ENCODE results near the gene SLC22A1.
"Not testable (repeated sequence)": the region's sequence is repeated elsewhere in the genome, so short reads cannot be mapped to it uniquely, and the experiment has no call there.

SLC22A1 gene

GRCh38 chr6:160132297-160132637 lies 10.7 kb downstream of the SLC22A1 start:
- Histone ChIP-seq H3K4me2 (ENCODE audit: low read length) (no peak overlapping the region), H3K9me3 (ENCODE audit: control insufficient read depth, low read length) (no peaks in the 10 kb centered on the region), H3K4me1 (no peaks in the 10 kb centered on the region), H2AFZ (no peak overlapping the region), H3K27ac (no peak overlapping the region), H3K9ac (no peak overlapping the region), H3K36me3 (ENCODE audit: control insufficient read depth, insufficient read depth, low read length) (no peaks in the 10 kb centered on the region), H3K79me2 (no peaks in the 10 kb centered on the region), H3K27me3 (ENCODE audit: control insufficient read depth, insufficient read depth, low read length) (no peaks in the 10 kb centered on the region), H3K4me3 (ENCODE audit: low read depth, low read length) (no peak overlapping the region)
- TF ChIP-seq CTCF (IDR thresholded peaks at IDR 0.05) = no peak

- Histone ChIP-seq H3K4me2 (ENCODE audit: low read length) (no peak overlapping the region), H3K9ac (no peak overlapping the region), H3K9me3 (ENCODE audit: control insufficient read depth, low read length) (no peaks in the 10 kb centered on the region), H3K4me3 (ENCODE audit: low read depth, low read length) (no peak overlapping the region), H2AFZ (no peak overlapping the region), H3K27ac (no peak overlapping the region), H3K36me3 (ENCODE audit: control insufficient read depth, insufficient read depth, low read length) (no peaks in the 10 kb centered on the region), H3K27me3 (ENCODE audit: control insufficient read depth, insufficient read depth, low read length) (no peaks in the 10 kb centered on the region), H3K79me2 (no peaks in the 10 kb centered on the region), H3K4me1 (no peaks in the 10 kb centered on the region)
- TF ChIP-seq CTCF (IDR thresholded peaks at IDR 0.05) = no peak
These were observed 11.2 kb downstream of the SLC22A1 start for GRCh38 chr6:160132776-160133338.

- no peak overlapping the region for H3K9ac ChIP-seq
- H3K36me3 ChIP-seq (ENCODE audit: control insufficient read depth, insufficient read depth, low read length) = no peaks in the 10 kb centered on the region
- no peak overlapping the region for H2AFZ ChIP-seq
- no peak overlapping the region for H3K4me2 ChIP-seq (ENCODE audit: low read length)
- no peaks in the 10 kb centered on the region for H3K4me1 ChIP-seq
- H3K27ac ChIP-seq = no peak overlapping the region
- H3K27me3 ChIP-seq (ENCODE audit: control insufficient read depth, insufficient read depth, low read length) = no peaks in the 10 kb centered on the region
- TF ChIP-seq CTCF (IDR thresholded peaks at IDR 0.05) = no peak
- no peaks in the 10 kb centered on the region for H3K9me3 ChIP-seq (ENCODE audit: control insufficient read depth, low read length)
- H3K79me2 ChIP-seq = no peaks in the 10 kb centered on the region
- H3K4me3 ChIP-seq (ENCODE audit: low read depth, low read length) = no peak overlapping the region
These were observed 12.1 kb downstream of the SLC22A1 start for GRCh38 chr6:160133441-160134336.

- not testable (repeated sequence) for H2AFZ ChIP-seq; H3K4me3 ChIP-seq (ENCODE audit: low read depth, low read length); H3K79me2 ChIP-seq; H3K27ac ChIP-seq; H3K27me3 ChIP-seq (ENCODE audit: control insufficient read depth, insufficient read depth, low read length); H3K9ac ChIP-seq; H3K36me3 ChIP-seq (ENCODE audit: control insufficient read depth, insufficient read depth, low read length); H3K9me3 ChIP-seq (ENCODE audit: control insufficient read depth, low read length); H3K4me1 ChIP-seq; H3K4me2 ChIP-seq (ENCODE audit: low read length)
These were observed 12.7 kb downstream of the SLC22A1 start for GRCh38 chr6:160134337-160134751.

GRCh38 chr6:160134779-160135547 lies 13.3 kb downstream of the SLC22A1 start:
- H2AFZ ChIP-seq = no peak overlapping the region
- no peaks in the 10 kb centered on the region for H3K79me2 ChIP-seq
- H3K27ac ChIP-seq = no peak overlapping the region
- no peaks in the 10 kb centered on the region for H3K9me3 ChIP-seq (ENCODE audit: control insufficient read depth, low read length)
- TF ChIP-seq CTCF (IDR thresholded peaks at IDR 0.05) = no peak
- no peaks in the 10 kb centered on the region for H3K27me3 ChIP-seq (ENCODE audit: control insufficient read depth, insufficient read depth, low read length)
- no peak overlapping the region for H3K4me2 ChIP-seq (ENCODE audit: low read length)
- H3K4me1 ChIP-seq = no peaks in the 10 kb centered on the region
- no peak overlapping the region for H3K4me3 ChIP-seq (ENCODE audit: low read depth, low read length)
- no peak overlapping the region for H3K9ac ChIP-seq
- no peaks in the 10 kb centered on the region for H3K36me3 ChIP-seq (ENCODE audit: control insufficient read depth, insufficient read depth, low read length)
